SK-N-MC (cell line): ENCODE results near the gene RAB6B.

Source experiments
- DNase-seq: peaks from one replicate; pipeline ENCODE4 v3.0.0-alpha.2; 2011; ENCODE audit warnings: low read depth, low spot score
- H3K27ac ChIP-seq: fragments of 200-600 bp; sonication (generic); 2 replicates; pipeline ENCODE4 v1.5.1; 2016; ENCODE audit warnings: mixed run types
- H3K36me3 ChIP-seq: fragments of 200-600 bp; sonication (generic); 2 replicates; pipeline ENCODE4 v1.6.1; 2017; ENCODE audit warnings: antibody characterized with exemption, low read length, mixed read lengths; ENCODE audit not compliant: insufficient read depth
- H3K4me3 ChIP-seq: fragments of 200-600 bp; sonication (generic); 2 replicates; pipeline ENCODE4 v1.5.1; 2016
- H3K9ac ChIP-seq: fragments of 200-600 bp; sonication (generic); 2 replicates; pipeline ENCODE4 v1.8.0; 2017; ENCODE audit warnings: mixed run types, mixed read lengths; ENCODE audit not compliant: insufficient read length
- H3K9me3 ChIP-seq: fragments of 200-600 bp; sonication (generic); 2 replicates; pipeline ENCODE4 v1.6.1; 2017; ENCODE audit warnings: low read depth, mild to moderate bottlenecking, antibody characterized with exemption, low read length, moderate library complexity, mixed read lengths
- EZH2 ChIP-seq: fragments of 200-600 bp; sonication (generic); IDR thresholded peaks from one replicate; pipeline ENCODE4 v1.6.1; 2017; ENCODE audit warnings: antibody characterized with exemption
- FOXP2 ChIP-seq: optimal IDR thresholded peaks from 2 replicates; pipeline ENCODE3; 2011; ENCODE audit warnings: mild to moderate bottlenecking, moderate library complexity; ENCODE audit not compliant: insufficient read depth; ENCODE audit errors: extremely low read length, control extremely low read depth
- POLR2AphosphoS5 ChIP-seq: IDR thresholded peaks from 2 replicates; pipeline ENCODE4 v1.6.1; 2012; ENCODE audit warnings: mild to moderate bottlenecking, low read depth, low read length, borderline replicate concordance

Gene RAB6B

GRCh38 chr3:133872781-133873180 is 22.9 kb downstream of the RAB6B start:
- Histone ChIP-seq H3K9me3 (no peaks in the 10 kb centered on the region), H3K36me3 (no peaks in the 10 kb centered on the region), H3K27ac (no peak overlapping the region), H3K4me3 (no peak overlapping the region), H3K9ac (no peak overlapping the region)
- no peak for DNase-seq
- TF ChIP-seq EZH2 = no peak
- no peak for TF ChIP-seq POLR2AphosphoS5
- no peak for TF ChIP-seq FOXP2

- DNase-seq = no peak
- no peak for TF ChIP-seq EZH2
- TF ChIP-seq FOXP2 = no peak
- no peak for TF ChIP-seq POLR2AphosphoS5
- Histone ChIP-seq H3K9ac (no peak overlapping the region), H3K36me3 (no peaks in the 10 kb centered on the region), H3K4me3 (no peak overlapping the region), H3K27ac (no peak overlapping the region), H3K9me3 (no peaks in the 10 kb centered on the region)
These were observed 23.5 kb downstream of the RAB6B start for GRCh38 chr3:133872161-133872560.

GRCh38 chr3:133871368-133872090 is 24.2 kb downstream of the RAB6B start:
- Histone ChIP-seq H3K36me3 (no peaks in the 10 kb centered on the region), H3K4me3 (no peak overlapping the region), H3K9me3 (no peaks in the 10 kb centered on the region), H3K9ac (no peak overlapping the region), H3K27ac (no peak overlapping the region)
- no peak for TF ChIP-seq EZH2
- TF ChIP-seq POLR2AphosphoS5 = no peak
- no peak for TF ChIP-seq FOXP2
- no peak for DNase-seq

GRCh38 chr3:133870822-133871221 is 24.9 kb downstream of the RAB6B start:
- no peaks in the 10 kb centered on the region for H3K36me3 ChIP-seq
- no peak for DNase-seq
- H3K9me3 ChIP-seq = no peaks in the 10 kb centered on the region
- H3K9ac ChIP-seq = no peak overlapping the region
- H3K4me3 ChIP-seq = no peak overlapping the region
- no peak overlapping the region for H3K27ac ChIP-seq
- TF ChIP-seq POLR2AphosphoS5 (no peak), EZH2 (no peak), FOXP2 (no peak)

- Histone ChIP-seq H3K9me3 (no peaks in the 10 kb centered on the region), H3K27ac (no peak overlapping the region), H3K36me3 (no peaks in the 10 kb centered on the region), H3K9ac (no peak overlapping the region), H3K4me3 (no peak overlapping the region)
- DNase-seq = no peak
- TF ChIP-seq EZH2 = no peak
- no peak for TF ChIP-seq POLR2AphosphoS5
- no peak for TF ChIP-seq FOXP2
These were observed 26.1 kb downstream of the RAB6B start for GRCh38 chr3:133869586-133869985.

- Histone ChIP-seq H3K9ac (no peak overlapping the region), H3K36me3 (no peaks in the 10 kb centered on the region), H3K27ac (no peak overlapping the region), H3K4me3 (no peak overlapping the region), H3K9me3 (no peaks in the 10 kb centered on the region)
- no peak for DNase-seq
- TF ChIP-seq EZH2 (no peak), FOXP2 (no peak), POLR2AphosphoS5 (no peak)
These were observed 26.8 kb downstream of the RAB6B start for GRCh38 chr3:133868758-133869475.

GRCh38 chr3:133868186-133868585 is 27.5 kb downstream of the RAB6B start:
- H3K27ac ChIP-seq = no peak overlapping the region
- H3K4me3 ChIP-seq = no peak overlapping the region
- TF ChIP-seq POLR2AphosphoS5 = no peak
- TF ChIP-seq EZH2 = no peak
- no peak for TF ChIP-seq FOXP2
- no peak for DNase-seq
- no peaks in the 10 kb centered on the region for H3K9me3 ChIP-seq
- H3K9ac ChIP-seq = no peak overlapping the region
- no peaks in the 10 kb centered on the region for H3K36me3 ChIP-seq

- H3K4me3 ChIP-seq = no peak overlapping the region
- H3K9ac ChIP-seq = no peak overlapping the region
- TF ChIP-seq FOXP2 (no peak), POLR2AphosphoS5 (no peak), EZH2 (no peak)
- H3K9me3 ChIP-seq = no peaks in the 10 kb centered on the region
- no peaks in the 10 kb centered on the region for H3K36me3 ChIP-seq
- H3K27ac ChIP-seq = no peak overlapping the region
- no peak for DNase-seq
These were observed 29.5 kb downstream of the RAB6B start for GRCh38 chr3:133866141-133866540.
